HG03354 (cell line): ENCODE data around the gene LRFN3.
"Not testable (repeated sequence)": the region's sequence is repeated elsewhere in the genome, so short reads cannot be mapped to it uniquely, and the experiment has no call there.

Experiments used
- ATAC-seq: cut with Tn5 transposase; IDR thresholded peaks from one replicate; pipeline ENCODE4 v1.9.1; 2021; ENCODE audit warnings: mild to moderate bottlenecking; ENCODE audit not compliant: unreplicated experiment, poor library complexity, severe bottlenecking

The LRFN3 gene

DNA sequence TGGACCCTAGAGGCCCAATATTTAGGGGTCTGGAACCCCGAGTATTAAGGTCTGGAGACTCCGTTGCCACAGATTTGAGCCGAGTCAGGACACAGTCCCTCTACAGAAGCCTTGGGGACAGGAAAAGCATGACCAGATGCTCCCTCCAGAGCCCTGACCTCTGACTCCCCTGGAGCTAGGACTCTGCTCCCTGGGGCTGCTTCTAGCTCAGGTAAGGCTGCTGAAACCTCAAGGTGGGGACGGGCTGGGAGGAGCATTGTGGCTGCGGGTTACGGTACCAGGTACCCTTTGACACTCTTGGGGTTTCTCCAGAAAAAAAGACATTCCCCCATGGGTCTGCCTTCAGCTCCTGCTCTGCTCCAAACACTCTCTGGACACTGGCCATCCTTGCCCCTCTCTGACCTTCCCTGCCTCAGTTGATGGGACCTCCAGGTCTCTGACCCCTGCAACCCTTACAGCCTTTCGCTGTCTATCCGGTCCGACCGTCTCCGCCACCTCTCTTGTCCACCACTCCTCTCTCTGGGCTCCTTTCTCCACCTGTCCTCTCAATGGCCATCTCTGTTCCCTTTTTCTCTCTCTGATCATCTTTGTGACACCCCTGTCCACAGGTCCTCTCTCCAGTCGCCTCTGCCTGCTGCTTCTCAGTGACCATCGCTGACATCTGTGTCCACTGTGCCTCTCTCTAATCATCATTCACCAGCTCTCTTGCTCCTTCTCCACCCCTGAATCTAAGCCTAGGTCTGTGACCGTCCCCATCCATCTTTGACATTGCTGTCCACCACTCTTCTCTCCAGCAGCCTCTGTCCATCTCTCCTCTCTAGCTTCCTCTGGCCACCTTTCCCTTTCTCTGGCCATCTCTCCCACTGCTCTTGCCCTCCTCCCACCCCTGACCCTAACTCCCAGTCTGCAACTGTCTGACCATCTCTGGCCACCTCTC lies 1.4 kb downstream of the LRFN3 start:
- ATAC-seq: no peak

DNA sequence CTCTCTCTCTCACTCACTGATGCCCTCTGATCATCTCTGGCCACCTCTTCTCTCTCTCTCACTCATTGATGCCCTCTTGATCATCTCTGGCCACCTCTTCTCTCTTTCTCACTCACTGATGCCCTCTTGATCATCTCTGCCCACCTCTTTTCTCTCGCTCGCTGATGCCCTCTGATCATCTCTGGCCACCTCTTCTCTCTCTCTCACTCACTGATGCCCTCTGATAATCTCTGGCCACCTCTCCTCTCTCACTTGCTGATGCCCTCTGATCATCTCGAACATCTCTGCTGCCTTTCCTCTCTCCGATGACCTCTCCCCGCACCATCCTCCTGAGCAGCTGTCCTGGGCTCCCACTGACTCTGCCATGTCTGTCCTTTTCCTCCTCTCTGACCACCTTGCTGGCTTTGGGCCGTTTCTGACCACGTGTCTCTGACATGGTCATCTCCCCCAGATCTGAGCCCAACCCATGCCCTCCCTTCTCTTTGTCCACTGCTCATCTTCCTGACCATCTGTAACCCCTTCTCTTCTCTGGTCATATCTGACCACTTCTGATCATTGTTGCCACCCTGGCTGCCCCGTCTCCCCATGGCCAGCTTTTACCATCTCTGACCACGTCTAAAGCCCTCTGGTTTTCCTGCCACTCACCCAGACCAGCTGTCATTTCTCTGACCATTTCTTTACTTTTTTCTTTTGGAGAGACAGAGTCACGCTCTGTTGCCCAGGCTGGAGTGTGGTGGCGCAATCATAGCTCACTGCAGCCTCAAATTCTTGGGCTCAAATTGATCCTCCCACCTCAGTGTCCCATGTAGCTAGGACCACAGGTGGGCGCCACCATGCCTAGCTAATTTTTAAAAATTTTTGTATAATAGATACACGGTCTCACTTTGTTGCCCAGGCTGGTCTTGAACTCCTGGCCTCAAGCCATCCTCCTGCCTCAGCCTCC lies 2.4 kb downstream of the LRFN3 start:
- ATAC-seq: no peak

DNA sequence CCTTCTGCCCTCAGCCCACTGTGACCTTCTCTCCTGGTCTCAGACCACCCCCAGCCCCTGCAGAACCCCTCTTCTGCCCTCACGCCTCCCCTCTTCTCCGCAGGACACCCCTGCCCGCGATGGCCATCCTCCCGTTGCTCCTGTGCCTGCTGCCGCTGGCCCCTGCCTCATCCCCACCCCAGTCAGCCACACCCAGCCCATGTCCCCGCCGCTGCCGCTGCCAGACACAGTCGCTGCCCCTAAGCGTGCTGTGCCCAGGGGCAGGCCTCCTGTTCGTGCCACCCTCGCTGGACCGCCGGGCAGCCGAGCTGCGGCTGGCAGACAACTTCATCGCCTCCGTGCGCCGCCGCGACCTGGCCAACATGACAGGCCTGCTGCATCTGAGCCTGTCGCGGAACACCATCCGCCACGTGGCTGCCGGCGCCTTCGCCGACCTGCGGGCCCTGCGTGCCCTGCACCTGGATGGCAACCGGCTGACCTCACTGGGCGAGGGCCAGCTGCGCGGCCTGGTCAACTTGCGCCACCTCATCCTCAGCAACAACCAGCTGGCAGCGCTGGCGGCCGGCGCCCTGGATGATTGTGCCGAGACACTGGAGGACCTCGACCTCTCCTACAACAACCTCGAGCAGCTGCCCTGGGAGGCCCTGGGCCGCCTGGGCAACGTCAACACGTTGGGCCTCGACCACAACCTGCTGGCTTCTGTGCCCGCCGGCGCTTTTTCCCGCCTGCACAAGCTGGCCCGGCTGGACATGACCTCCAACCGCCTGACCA lies 3.3 kb downstream of the LRFN3 start:
- no peak for ATAC-seq

DNA sequence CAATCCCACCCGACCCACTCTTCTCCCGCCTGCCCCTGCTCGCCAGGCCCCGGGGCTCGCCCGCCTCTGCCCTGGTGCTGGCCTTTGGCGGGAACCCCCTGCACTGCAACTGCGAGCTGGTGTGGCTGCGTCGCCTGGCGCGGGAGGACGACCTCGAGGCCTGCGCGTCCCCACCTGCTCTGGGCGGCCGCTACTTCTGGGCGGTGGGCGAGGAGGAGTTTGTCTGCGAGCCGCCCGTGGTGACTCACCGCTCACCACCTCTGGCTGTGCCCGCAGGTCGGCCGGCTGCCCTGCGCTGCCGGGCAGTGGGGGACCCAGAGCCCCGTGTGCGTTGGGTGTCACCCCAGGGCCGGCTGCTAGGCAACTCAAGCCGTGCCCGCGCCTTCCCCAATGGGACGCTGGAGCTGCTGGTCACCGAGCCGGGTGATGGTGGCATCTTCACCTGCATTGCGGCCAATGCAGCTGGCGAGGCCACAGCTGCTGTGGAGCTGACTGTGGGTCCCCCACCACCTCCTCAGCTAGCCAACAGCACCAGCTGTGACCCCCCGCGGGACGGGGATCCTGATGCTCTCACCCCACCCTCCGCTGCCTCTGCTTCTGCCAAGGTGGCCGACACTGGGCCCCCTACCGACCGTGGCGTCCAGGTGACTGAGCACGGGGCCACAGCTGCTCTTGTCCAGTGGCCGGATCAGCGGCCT lies 4.1 kb downstream of the LRFN3 start:
- ATAC-seq: no peak

DNA sequence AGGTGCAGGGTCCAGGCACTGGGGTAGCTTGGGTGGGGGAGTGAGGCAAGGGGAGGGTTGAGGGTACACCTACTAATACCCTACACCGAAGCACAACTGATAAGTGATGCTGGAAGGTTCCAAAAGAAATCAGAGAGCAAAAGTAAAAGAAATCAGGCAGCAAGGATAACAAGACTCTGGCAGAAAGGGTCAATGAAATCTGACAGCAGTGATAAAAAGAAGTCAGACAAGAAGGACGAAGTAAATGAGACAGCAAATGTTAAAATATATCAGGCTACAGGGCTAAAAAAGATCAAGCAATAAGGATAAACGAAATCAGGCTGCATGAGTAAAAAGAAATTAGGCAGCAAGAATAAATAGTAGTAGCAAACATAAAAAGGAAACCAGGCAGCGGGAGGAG lies 4.7 kb downstream of the LRFN3 start:
- no peak for ATAC-seq

DNA sequence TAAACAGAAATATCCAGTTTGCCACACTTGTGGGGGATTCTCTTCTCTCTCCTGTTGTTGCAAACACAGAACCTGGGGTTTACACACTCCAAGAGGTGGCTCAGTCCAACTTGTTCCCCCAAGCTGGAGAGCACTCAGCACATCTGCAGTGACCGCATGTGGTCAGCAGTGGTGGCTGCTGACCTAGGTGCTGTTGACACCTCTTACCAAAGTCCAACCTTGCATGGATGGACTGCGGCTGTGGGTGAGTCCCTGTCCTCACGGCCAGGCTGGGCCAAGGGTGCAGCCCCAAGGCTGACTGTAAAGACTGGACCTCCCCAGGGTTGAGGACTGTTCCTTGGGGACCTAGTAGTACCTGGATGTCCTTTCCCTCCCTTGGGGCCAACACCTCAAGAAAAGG lies 6.1 kb downstream of the LRFN3 start:
- no peak for ATAC-seq

DNA sequence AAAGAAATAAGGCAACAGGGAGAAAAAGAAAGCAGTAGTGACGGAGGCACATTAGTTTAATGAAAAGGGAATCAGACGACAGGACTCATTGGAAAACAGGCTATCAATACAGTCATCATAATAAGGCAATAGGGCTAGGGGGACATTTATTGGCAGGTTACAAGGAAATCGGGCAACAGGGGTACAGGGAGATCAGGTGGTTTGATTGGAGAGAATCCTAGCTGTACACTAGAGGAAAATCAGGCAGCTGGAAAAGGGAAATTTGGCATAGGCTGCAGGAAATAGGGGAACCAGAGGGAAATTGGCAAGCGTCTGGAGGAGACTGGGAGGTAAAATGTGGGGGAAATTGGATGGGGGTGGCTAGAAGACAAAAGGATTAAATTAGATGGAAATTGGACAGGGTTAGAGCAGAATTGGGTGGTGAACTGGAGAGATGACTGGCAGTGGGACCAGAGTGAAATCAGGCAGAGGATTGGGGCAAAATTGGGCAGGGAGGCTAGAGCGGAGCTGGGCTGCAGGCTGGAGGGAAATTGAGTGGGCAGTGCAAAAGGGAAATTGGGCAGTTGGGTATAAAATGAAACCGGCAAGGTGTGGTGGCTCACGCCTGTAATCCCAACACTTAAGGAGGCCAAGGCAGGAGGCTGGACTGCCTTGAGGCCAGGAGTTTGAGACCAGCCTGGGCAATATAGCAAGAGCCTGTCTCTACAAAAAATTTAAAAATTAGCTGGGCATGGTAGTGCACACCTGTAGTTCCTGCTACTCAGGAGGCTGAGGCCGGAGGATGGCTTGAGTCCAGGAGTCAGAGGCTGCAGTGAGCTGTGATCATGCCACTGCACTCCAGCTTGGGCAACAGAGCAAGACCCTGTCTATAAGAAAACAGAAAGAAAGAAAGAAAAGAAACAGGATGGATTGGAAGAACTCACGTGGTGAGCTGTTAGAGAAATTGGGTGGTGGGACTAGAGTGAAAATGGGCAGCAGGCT lies 7.4 kb downstream of the LRFN3 start:
- ATAC-seq: no peak

DNA sequence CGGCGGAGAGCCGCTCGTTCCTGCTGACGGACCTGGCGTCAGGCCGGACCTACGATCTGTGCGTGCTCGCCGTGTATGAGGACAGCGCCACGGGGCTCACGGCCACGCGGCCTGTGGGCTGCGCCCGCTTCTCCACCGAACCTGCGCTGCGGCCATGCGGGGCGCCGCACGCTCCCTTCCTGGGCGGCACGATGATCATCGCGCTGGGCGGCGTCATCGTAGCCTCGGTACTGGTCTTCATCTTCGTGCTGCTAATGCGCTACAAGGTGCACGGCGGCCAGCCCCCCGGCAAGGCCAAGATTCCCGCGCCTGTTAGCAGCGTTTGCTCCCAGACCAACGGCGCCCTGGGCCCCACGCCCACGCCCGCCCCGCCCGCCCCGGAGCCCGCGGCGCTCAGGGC lies 8.4 kb downstream of the LRFN3 start:
- ATAC-seq: no peak

DNA sequence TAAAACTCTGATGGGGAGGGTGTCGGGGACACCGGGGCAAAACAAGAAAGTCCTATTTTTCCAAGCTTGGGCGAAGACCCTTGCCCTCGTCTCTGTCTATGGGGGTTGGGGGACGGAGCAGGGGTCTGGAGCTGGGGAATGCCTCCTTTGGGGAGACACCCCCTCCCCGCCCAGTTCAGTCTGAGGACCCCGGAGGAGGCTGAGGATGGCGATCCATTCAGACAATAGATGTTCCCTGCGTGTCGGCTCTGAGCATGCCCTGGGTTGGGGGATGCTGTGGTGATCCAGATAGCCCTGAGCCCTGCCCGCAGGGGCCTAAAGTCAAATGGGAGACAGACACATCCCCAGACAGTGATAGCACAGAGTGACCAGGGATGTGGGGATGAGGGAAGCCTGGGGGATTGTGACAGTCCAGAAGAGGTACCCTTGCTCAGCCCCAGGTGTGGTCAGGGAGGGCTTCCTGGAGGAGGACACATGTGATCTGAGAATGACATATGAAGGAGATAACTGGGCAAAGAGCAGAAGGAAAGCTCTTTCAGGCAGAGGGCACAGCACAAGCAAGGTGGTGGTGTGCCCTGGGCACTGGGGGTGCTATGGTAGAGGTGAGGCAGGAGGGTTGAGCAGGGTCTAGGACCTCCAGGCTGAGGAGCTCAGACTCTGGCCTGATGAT lies 9.1 kb downstream of the LRFN3 start:
- ATAC-seq: no peak

DNA sequence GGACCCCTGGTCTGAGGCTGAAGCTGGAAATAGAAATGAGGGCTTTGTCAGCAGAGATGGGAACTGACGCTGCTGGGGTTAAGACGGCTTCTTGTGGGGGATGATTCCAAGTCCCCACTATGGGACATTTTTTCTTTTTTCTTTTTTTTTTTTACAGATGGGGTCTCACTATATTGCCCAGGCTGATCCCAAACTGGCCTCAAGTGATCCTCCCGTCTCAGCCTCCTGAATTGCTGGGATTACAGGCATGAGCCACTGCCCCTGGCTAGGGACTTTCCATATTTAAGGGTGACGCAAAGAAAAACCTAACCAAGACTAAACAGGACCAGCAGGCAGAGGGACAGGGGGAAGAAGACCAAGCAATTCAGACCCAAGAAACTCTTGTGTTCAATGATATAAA lies 10.0 kb downstream of the LRFN3 start:
- no peak for ATAC-seq

DNA sequence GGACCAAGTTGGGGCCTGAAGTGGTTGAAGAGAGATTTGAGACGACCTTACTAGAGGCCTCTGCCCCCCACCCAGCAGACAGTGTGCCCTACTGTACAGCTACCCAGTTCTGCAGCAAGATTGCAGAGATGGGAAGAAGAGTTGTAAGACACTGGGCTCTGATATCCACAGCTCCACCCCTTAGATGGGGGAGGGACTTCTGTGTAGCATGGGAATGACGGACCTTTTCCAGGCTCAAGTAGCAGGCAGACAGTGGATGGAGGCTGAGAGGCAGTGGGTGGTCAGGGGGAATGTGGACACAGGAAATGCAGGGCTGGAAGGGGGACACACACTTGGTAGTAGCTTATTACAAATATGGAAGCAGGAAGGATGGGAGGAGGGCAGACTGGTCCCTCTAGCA lies 13.0 kb downstream of the LRFN3 start:
- no peak for ATAC-seq

DNA sequence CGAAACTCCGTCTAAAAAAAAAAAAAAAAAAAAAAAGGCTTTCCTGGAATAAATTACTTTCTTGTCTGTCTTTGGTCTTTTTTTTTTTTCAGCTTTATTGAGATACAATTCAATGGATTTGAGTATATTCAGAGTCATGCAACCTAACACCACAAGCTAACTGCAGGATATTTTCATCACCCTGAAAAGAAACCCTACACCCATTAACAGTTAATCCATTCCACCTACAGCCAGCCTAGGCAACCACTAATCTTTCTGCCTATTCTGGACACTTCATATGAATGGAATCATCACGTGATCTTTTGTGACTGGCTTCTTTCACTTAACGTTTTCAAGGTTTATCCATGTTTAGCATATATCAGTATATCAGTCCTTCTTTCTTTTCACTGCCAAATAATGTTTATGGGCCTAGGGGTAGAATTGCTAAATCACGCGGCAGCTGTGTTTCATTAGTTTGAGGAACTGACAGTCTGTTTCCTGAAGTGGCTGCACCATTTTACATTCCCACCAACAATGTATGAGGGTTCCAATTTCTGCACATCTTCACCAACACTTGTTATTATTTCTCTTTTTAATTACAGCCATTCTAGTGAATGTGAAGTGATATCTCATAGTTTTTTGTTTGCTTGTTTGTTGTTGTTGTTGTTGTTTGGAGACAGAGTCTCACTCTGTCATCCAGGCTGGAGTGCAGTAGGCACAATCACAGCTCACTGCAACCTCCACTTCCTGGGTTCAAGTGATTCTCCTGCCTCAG lies 19.9 kb downstream of the LRFN3 start:
- ATAC-seq: no peak

DNA sequence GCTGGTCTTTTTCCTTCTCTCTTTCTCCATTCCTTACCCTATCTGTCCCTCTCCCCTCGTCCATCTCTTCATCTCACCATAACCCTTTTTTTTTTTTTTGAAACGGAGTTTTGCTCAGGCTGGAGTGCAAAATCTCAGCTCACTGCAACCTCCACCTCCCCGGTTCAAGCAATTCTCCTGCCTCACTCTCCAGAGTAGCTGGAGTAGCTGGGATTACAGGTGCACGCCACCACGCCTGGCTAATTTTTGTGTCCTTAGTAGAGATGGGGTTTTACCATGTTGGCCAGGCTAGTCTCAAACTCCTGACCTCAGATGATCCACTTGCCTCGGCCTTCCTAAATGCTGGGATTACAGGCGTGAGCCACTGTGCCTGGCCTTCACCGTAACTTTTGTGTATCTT lies 21.2 kb downstream of the LRFN3 start:
- not testable (repeated sequence) for ATAC-seq

DNA sequence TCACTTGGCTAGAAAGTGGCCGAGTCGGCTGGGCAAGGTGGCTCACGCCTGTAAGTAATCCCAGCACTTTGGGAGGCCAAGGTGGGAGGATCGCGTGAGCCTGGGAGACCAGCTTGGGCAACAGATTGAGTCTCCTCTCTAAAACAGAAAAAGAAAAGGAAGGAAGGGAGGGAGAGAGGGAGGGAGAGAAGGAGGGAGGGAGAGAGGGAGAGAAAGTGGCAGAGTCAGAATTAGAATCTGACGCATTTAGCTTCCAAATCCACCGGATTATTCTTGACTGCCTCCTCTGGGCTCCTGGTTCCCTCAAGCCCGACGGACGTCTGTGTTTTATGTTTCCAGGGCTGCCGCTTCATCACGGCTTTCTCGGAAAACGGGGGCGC lies 22.5 kb downstream of the LRFN3 start:
- ATAC-seq: no peak

DNA sequence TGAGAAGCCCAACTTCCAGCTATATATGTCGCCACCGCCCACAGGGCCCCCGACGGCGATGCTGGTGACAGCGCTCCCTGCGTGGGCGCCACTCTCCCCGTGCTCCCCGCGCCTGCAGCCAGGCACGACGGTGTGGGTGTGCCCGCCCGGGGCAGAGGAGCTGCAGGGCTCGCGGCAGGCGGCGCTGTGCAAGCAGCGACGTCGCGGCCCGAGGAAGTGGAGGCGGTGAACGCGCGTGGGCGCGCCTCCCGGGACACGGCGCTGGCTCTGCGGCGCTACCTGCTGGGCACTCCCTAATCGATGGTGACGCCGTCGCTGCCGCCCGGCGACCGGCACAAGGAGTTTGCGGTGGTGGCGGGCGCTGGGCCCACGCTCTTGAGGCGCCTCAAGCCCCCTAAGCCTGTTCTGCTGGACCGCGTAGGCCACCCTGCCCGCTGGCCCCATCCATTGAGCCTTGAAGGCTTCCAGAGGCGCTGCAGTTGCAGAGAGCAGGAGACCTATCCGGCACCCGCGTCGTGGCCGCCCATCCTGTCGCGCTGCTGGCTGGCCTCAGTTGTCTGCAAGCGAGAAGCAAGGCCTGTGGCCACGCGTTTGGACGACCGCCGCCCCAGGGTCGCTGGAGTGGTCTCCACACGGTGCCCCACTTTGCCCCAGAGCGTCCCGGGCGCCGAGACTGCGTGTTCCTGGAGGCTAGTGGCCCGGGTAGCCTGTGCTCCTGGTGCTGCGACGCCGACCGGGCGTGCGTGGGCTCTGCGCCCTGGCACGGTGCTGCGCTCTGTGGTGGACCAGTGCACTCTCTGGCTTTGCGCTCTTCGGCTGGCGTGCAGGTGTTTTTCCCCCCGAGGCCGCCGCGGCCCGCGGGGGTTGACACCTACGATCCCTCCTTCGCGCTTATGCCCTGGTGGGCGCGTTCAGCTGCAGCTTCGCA lies 23.1 kb downstream of the LRFN3 start:
- ATAC-seq: no peak

DNA sequence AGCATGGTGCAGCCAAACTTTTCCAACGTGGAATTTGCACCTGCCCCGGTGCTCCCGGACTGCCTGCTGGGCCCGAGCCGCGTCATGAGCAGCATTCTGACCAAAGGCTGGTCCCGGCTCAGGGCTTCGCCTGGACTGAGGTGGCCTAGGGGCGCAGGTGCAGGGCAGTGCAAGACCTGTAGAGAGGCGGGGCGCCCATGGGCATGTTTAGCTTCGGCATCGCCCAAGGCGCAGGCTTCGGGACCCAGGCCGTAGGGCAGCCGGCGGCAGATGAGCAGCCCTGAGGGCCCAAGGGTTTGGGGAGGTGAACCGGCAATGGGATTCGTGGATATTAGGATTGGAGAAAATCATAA lies 23.8 kb downstream of the LRFN3 start:
- ATAC-seq: no peak
